Measurements from ENCODE around the gene KRTAP10-3. TPM values are rescaled to one million over a fixed set of nuclear protein-coding genes. Genes with fewer than 3 reads are reported as not detected.
"Not testable (repeated sequence)": the region's sequence is repeated elsewhere in the genome, so short reads cannot be mapped to it uniquely, and the experiment has no call there.

Gene KRTAP10-3
- total and polyA plus RNA-seq, 2 donors: not detected

GRCh38 chr21:44581158-44581557 is 22.6 kb upstream of the KRTAP10-3 start:
- no peak overlapping the region for H3K4me3 ChIP-seq (ENCODE audit: low read depth, low read length)
- H3K4me1 ChIP-seq (ENCODE audit: insufficient read depth): no peaks in the 10 kb centered on the region
- H3K36me3 ChIP-seq (ENCODE audit: insufficient read depth): no peaks in the 10 kb centered on the region
- no peak for DNase-seq (ENCODE audit: extremely low spot score)
- WGBS: 83% methylated on average over 3 of the region's 3 CpGs
- no peak overlapping the region for H3K27ac ChIP-seq (ENCODE audit: low read depth)

- H3K4me1 ChIP-seq (ENCODE audit: insufficient read depth); H3K36me3 ChIP-seq (ENCODE audit: insufficient read depth); H3K27ac ChIP-seq (ENCODE audit: low read depth); DNase-seq (ENCODE audit: extremely low spot score); H3K4me3 ChIP-seq (ENCODE audit: low read depth, low read length): not testable (repeated sequence)
- 41% methylated on average over 19 of the region's 19 CpGs for WGBS
Measured at GRCh38 chr21:44580231-44580821, 21.7 kb upstream of the KRTAP10-3 start, which contains the start of gene KRTAP10-5. Gene KRTAP10-5 (minus strand): TSS chr21:44580604. CDS start chr21:44580578, 26 bp downstream.

GRCh38 chr21:44579833-44580144 is 21.2 kb upstream of the KRTAP10-3 start:
- Histone ChIP-seq H3K36me3 (ENCODE audit: insufficient read depth) (no peaks in the 10 kb centered on the region), H3K4me3 (ENCODE audit: low read depth, low read length) (no peak overlapping the region), H3K4me1 (ENCODE audit: insufficient read depth) (no peaks in the 10 kb centered on the region), H3K27ac (ENCODE audit: low read depth) (no peak overlapping the region)
- DNase-seq (ENCODE audit: extremely low spot score): no peak
- 76% methylated on average over 7 of the region's 7 CpGs for WGBS

- Histone ChIP-seq H3K4me3 (ENCODE audit: low read depth, low read length) (no peak overlapping the region), H3K36me3 (ENCODE audit: insufficient read depth) (no peaks in the 10 kb centered on the region), H3K27ac (ENCODE audit: low read depth) (no peak overlapping the region), H3K4me1 (ENCODE audit: insufficient read depth) (no peaks in the 10 kb centered on the region)
- 73% methylated on average over 22 of the region's 22 CpGs for WGBS
- no peak for DNase-seq (ENCODE audit: extremely low spot score)
Measured at GRCh38 chr21:44579056-44579832, 20.6 kb upstream of the KRTAP10-3 start.

- no peak overlapping the region for H3K27ac ChIP-seq (ENCODE audit: low read depth)
- H3K4me1 ChIP-seq (ENCODE audit: insufficient read depth): no peaks in the 10 kb centered on the region
- no peaks in the 10 kb centered on the region for H3K36me3 ChIP-seq (ENCODE audit: insufficient read depth)
- 94% methylated on average over 17 of the region's 17 CpGs for WGBS
- no peak overlapping the region for H3K4me3 ChIP-seq (ENCODE audit: low read depth, low read length)
- DNase-seq (ENCODE audit: extremely low spot score): no peak
Measured at GRCh38 chr21:44578371-44579055, 19.9 kb upstream of the KRTAP10-3 start.

GRCh38 chr21:44576025-44576420 is 17.4 kb upstream of the KRTAP10-3 start:
- Histone ChIP-seq H3K36me3 (ENCODE audit: insufficient read depth) (no peaks in the 10 kb centered on the region), H3K4me3 (ENCODE audit: low read depth, low read length) (no peak overlapping the region), H3K4me1 (ENCODE audit: insufficient read depth) (no peaks in the 10 kb centered on the region), H3K27ac (ENCODE audit: low read depth) (no peak overlapping the region)
- 81% methylated on average over 10 of the region's 10 CpGs for WGBS
- DNase-seq (ENCODE audit: extremely low spot score): no peak

GRCh38 chr21:44575307-44576024 is 16.9 kb upstream of the KRTAP10-3 start:
- H3K36me3 ChIP-seq (ENCODE audit: insufficient read depth): no peaks in the 10 kb centered on the region
- H3K4me3 ChIP-seq (ENCODE audit: low read depth, low read length): no peak overlapping the region
- no peak for DNase-seq (ENCODE audit: extremely low spot score)
- H3K27ac ChIP-seq (ENCODE audit: low read depth): no peak overlapping the region
- H3K4me1 ChIP-seq (ENCODE audit: insufficient read depth): no peaks in the 10 kb centered on the region
- WGBS: 85% methylated on average over 20 of the region's 20 CpGs

GRCh38 chr21:44574457-44575306 is 16.1 kb upstream of the KRTAP10-3 start:
- Histone ChIP-seq H3K4me3 (ENCODE audit: low read depth, low read length) (no peak overlapping the region), H3K4me1 (ENCODE audit: insufficient read depth) (no peaks in the 10 kb centered on the region), H3K36me3 (ENCODE audit: insufficient read depth) (no peaks in the 10 kb centered on the region), H3K27ac (ENCODE audit: low read depth) (no peak overlapping the region)
- DNase-seq (ENCODE audit: extremely low spot score): no peak
- 30% methylated on average over 21 of the region's 21 CpGs for WGBS

GRCh38 chr21:44573630-44574456 is 15.2 kb upstream of the KRTAP10-3 start, which contains the start of gene KRTAP10-4:
Gene KRTAP10-4 (plus strand): TSS chr21:44573729. CDS start chr21:44573759, 30 bp downstream.
- H3K36me3 ChIP-seq (ENCODE audit: insufficient read depth); H3K27ac ChIP-seq (ENCODE audit: low read depth); H3K4me1 ChIP-seq (ENCODE audit: insufficient read depth); H3K4me3 ChIP-seq (ENCODE audit: low read depth, low read length); DNase-seq (ENCODE audit: extremely low spot score): not testable (repeated sequence)
- 63% methylated on average over 22 of the region's 25 CpGs for WGBS

GRCh38 chr21:44572959-44573583 is 14.5 kb upstream of the KRTAP10-3 start:
- Histone ChIP-seq H3K36me3 (ENCODE audit: insufficient read depth) (no peaks in the 10 kb centered on the region), H3K4me1 (ENCODE audit: insufficient read depth) (no peaks in the 10 kb centered on the region), H3K27ac (ENCODE audit: low read depth) (no peak overlapping the region), H3K4me3 (ENCODE audit: low read depth, low read length) (no peak overlapping the region)
- no peak for DNase-seq (ENCODE audit: extremely low spot score)
- WGBS: 81% methylated on average over 15 of the region's 15 CpGs

- WGBS: 90% methylated on average over 40 of the region's 40 CpGs
- DNase-seq (ENCODE audit: extremely low spot score): no peak
- no peaks in the 10 kb centered on the region for H3K4me1 ChIP-seq (ENCODE audit: insufficient read depth)
- no peak overlapping the region for H3K4me3 ChIP-seq (ENCODE audit: low read depth, low read length)
- no peaks in the 10 kb centered on the region for H3K36me3 ChIP-seq (ENCODE audit: insufficient read depth)
- no peak overlapping the region for H3K27ac ChIP-seq (ENCODE audit: low read depth)
Measured at GRCh38 chr21:44571844-44572782, 13.5 kb upstream of the KRTAP10-3 start.

Measured in urinary bladder (tissue), 4 donors.